ENCODE data around the gene SLIT3. TPM values are rescaled to one million over a fixed set of nuclear protein-coding genes. Genes with fewer than 3 reads are reported as not detected.

Gene SLIT3
- total RNA-seq, 1 experiment from 2014 or later: 0.92 TPM

- Histone ChIP-seq H3T11ph (ENCODE audit: low read length) (no peak overlapping the region), H3K18ac (ENCODE audit: insufficient read length, low read depth, low read length) (no peak overlapping the region), H4K8ac (replicated peaks; ENCODE audit: insufficient read length, low read depth, low read length) (no peak overlapping the region), H4K91ac (ENCODE audit: insufficient read length, low read depth, low read length) (no peak overlapping the region), H3K79me1 (ENCODE audit: insufficient read depth, low read depth, low read length, poor library complexity, severe bottlenecking) (no peaks in the 10 kb centered on the region), H3K56ac (ENCODE audit: insufficient read length, low read depth, low read length) (no peak overlapping the region), H3K4me1 (ENCODE audit: insufficient read depth, low read length) (no peaks in the 10 kb centered on the region), H3K23me2 (ENCODE audit: insufficient read length, low read depth, low read length, poor library complexity, severe bottlenecking) (no peaks in the 10 kb centered on the region), H2BK5ac (ENCODE audit: insufficient read length, low read length) (no peak overlapping the region), H3K9ac (ENCODE audit: extremely low read depth, insufficient read length, low read length) (no peak overlapping the region), H3K23ac (ENCODE audit: insufficient read length, low read depth, low read length) (no peak overlapping the region), H2BK20ac (ENCODE audit: low read depth, low read length, poor library complexity, severe bottlenecking) (no peak overlapping the region), H3K4ac (ENCODE audit: low read depth, low read length) (no peak overlapping the region), H4K5ac (ENCODE audit: insufficient read length, low read depth, low read length) (no peak overlapping the region), H3K27me3 (ENCODE audit: insufficient read depth, low read length) (no peaks in the 10 kb centered on the region), H2AK5ac (ENCODE audit: insufficient read length, low read length) (no peak overlapping the region), H3K4me2 (ENCODE audit: insufficient read depth, insufficient read length, low read length) (no peak overlapping the region), H3K27ac (ENCODE audit: insufficient read length, low read depth, low read length) (no peak overlapping the region), H4K20me1 (ENCODE audit: control insufficient read depth, insufficient read depth, insufficient read length) (no peaks in the 10 kb centered on the region), H3K79me2 (ENCODE audit: insufficient read depth, low read length) (no peaks in the 10 kb centered on the region), H2BK15ac (ENCODE audit: low read depth, low read length) (no peak overlapping the region), H2BK120ac (ENCODE audit: low read depth, low read length, poor library complexity, severe bottlenecking) (no peak overlapping the region), H3K9me3 (ENCODE audit: control insufficient read depth, low read depth, low read length) (no peaks in the 10 kb centered on the region), H2BK12ac (ENCODE audit: insufficient read length, low read depth, low read length) (no peak overlapping the region), H3K14ac (ENCODE audit: insufficient read depth, low read length) (no peak overlapping the region), H2AFZ (ENCODE audit: low read length) (no peak overlapping the region)
- Mint-ChIP-seq H3K4me3 (no peak overlapping the region), H3K4me1 (peaks cover 4 to 12% of the 10 kb centered on the region in 2 experiments; a peak in 3 of 4 replicates), H3K27me3 (ENCODE audit: low read depth) (peaks cover 8% of the 10 kb centered on the region), H3K9me3 (no peaks in the 10 kb centered on the region), H3K36me3 (ENCODE audit: insufficient read depth in 1 of 3, low read depth in 3 of 3) (no peaks in the 10 kb centered on the region), H3K27ac (no peak overlapping the region)
- DNase-seq: no peak
- WGBS (ENCODE audit: extremely low coverage, insufficient read length, low lambda C conversion rate): no CpG with 5 or more reads among the region's 5 CpGs
- no peak for TF ChIP-seq CTCF (conservative IDR thresholded peaks at IDR 0.05)
Observed at GRCh38 chr5:168892618-168893186, 408.2 kb downstream of the SLIT3 start.
